Ureter (tissue), 1 donor: Measurements from ENCODE around the gene ZNF554. TPM values are rescaled to one million over a fixed set of nuclear protein-coding genes. Genes with fewer than 3 reads are reported as not detected.

Experiments
- DNase-seq: peaks from one replicate; pipeline ENCODE4 v3.0.0-alpha.2; 2020; ENCODE audit warnings: low spot score
- total RNA-seq: library from RNA; stranded (reverse); gene quantifications from one replicate; pipeline ENCODE4 v1.2.4, GENCODE V29; 2023
- donor health status: DM: yes; HTN: yes; CAD: no.

The ZNF554 gene
- total RNA-seq, 1 donor from 2014 or later, result 6.1 TPM

- no peak for DNase-seq
Measured at GRCh38 chr19:2827840-2828489, 8.3 kb downstream of the ZNF554 start.

- no peak for DNase-seq
Measured at GRCh38 chr19:2834294-2834871, 14.7 kb downstream of the ZNF554 start.

GRCh38 chr19:2837430-2837829 lies 17.8 kb downstream of the ZNF554 start:
- no peak for DNase-seq

- peak; percentile 100 for DNase-seq
Measured at GRCh38 chr19:2840794-2841791, 21.4 kb downstream of the ZNF554 start, which contains the start of gene ZNF555. Gene ZNF555, plus strand, starts transcription at chr19:2841475. Its CDS starts 98 bp downstream, at chr19:2841573.

- no peak for DNase-seq
Measured at GRCh38 chr19:2841855-2842574, 22.3 kb downstream of the ZNF554 start.

- DNase-seq, result no peak
Measured at GRCh38 chr19:2845107-2845506, 25.4 kb downstream of the ZNF554 start.

GRCh38 chr19:2846180-2846894 lies 26.7 kb downstream of the ZNF554 start:
- DNase-seq, result no peak

GRCh38 chr19:2847507-2847906 lies 27.8 kb downstream of the ZNF554 start:
- DNase-seq, result no peak

GRCh38 chr19:2848616-2849015 lies 28.9 kb downstream of the ZNF554 start:
- DNase-seq, result no peak

GRCh38 chr19:2850256-2850925 lies 30.7 kb downstream of the ZNF554 start:
- no peak for DNase-seq

- no peak for DNase-seq
Measured at GRCh38 chr19:2852598-2852997, 32.9 kb downstream of the ZNF554 start.

GRCh38 chr19:2853015-2853606 lies 33.4 kb downstream of the ZNF554 start:
- DNase-seq, result no peak

GRCh38 chr19:2854849-2855248 lies 35.2 kb downstream of the ZNF554 start:
- DNase-seq, result no peak

GRCh38 chr19:2856457-2857050 lies 36.9 kb downstream of the ZNF554 start:
- DNase-seq, result no peak

- DNase-seq, result no peak
Measured at GRCh38 chr19:2858864-2859263, 39.2 kb downstream of the ZNF554 start.

GRCh38 chr19:2863816-2864215 lies 44.1 kb downstream of the ZNF554 start:
- DNase-seq, result no peak

GRCh38 chr19:2865334-2866100 lies 45.8 kb downstream of the ZNF554 start:
- no peak for DNase-seq

GRCh38 chr19:2866495-2867024 lies 46.9 kb downstream of the ZNF554 start:
- no peak for DNase-seq
